B cell (primary cell): ENCODE data around the gene BRI3BP.

ENCODE experiments used
- CTCF ChIP-seq: fragments of 200-600 bp; IDR thresholded peaks from one replicate; pipeline ENCODE4 v1.8.0; 2022; ENCODE audit warnings: antibody characterized with exemption, mild to moderate bottlenecking
- EZH2 ChIP-seq: IDR thresholded peaks from 2 replicates; pipeline ENCODE4 v1.6.1; 2012; ENCODE audit warnings: borderline replicate concordance, low read depth, mild to moderate bottlenecking, moderate library complexity, low read length; ENCODE audit not compliant: insufficient read depth, poor library complexity, severe bottlenecking

GRCh38 chr12:125070112-125070511 lies 76.7 kb downstream of the BRI3BP start:
- TF ChIP-seq CTCF (no peak), EZH2 (no peak)
